GM12878 (cell line): ENCODE data around the gene VWA7. TPM values are rescaled to one million over a fixed set of nuclear protein-coding genes. Genes with fewer than 3 reads are reported as not detected.

ENCODE experiments used
- ATAC-seq: fragments of 200-7000 bp; cut with Tn5 transposase; 3 replicates; pipeline ENCODE4 v1.9.1; 2020; ENCODE audit warnings: mild to moderate bottlenecking, moderate library complexity
- BruUV-seq: library from RNA; stranded (reverse); fragments of 400-500 nt; replicated peaks from 2 replicates; lab custom pipeline; 2021; lab: Mats Ljungman, UMichigan
- CTCF ChIA-PET: fragments of 300-600 bp; sonication (Branson Sonifier 250); formaldehyde crosslinking; extraction: SDS; loops from one replicate; lab custom pipeline; 2021; ENCODE audit warnings: inconsistent platforms; lab: Yijun Ruan, JAX
- POLR2A ChIA-PET: fragments of 350-600 bp; formaldehyde crosslinking; extraction: SDS; loops from one replicate; lab custom pipeline; 2021; ENCODE audit warnings: inconsistent platforms; lab: Charles Lee
- RAD21 ChIA-PET: fragments of 300-600 bp; sonication (Branson Sonifier 250); formaldehyde crosslinking; loops from one replicate; lab custom pipeline; 2023; ENCODE audit warnings: antibody characterized with exemption; ENCODE audit not compliant: unreplicated experiment; lab: Charles Lee
- SMC1A ChIA-PET: fragments of 300-600 bp; sonication (Branson Sonifier 250); formaldehyde crosslinking; loops from one replicate; lab custom pipeline; 2023; ENCODE audit not compliant: unreplicated experiment, uncharacterized antibody; lab: Charles Lee
- DNase-seq: peaks from one replicate; pipeline ENCODE4 v3.0.0-alpha.2; 2011; ENCODE audit warnings: low read depth, low spot score
- FAIRE-seq: peaks from 3 replicates; lab custom pipeline; 2011; peaks lifted over from hg19 to GRCh38; lab: Jason Lieb, UNC
- H2AFZ ChIP-seq: 2 replicates; pipeline ENCODE4 v1.6.0; 2011; ENCODE audit warnings: low read depth, low read length, control low read depth; ENCODE audit not compliant: control insufficient read depth
- H3K27ac ChIP-seq: 2 replicates; pipeline ENCODE4 v1.5.1; 2011; ENCODE audit warnings: control low read depth; ENCODE audit not compliant: control insufficient read depth, insufficient read depth
- H3K27me3 ChIP-seq, 2 experiments: replicated peaks in 1 of 2; 2 replicates each; pipeline versions ENCODE4 v1.6.0 to v1.6.1; 2011; ENCODE audit warnings: low read length in 1 of 2; ENCODE audit not compliant: control insufficient read depth in 2 of 2, insufficient read depth in 2 of 2
- H3K36me3 ChIP-seq, 2 experiments: 2 replicates each; pipeline ENCODE4 v1.5.1; 2011; ENCODE audit warnings: low read length in 1 of 2; ENCODE audit not compliant: control insufficient read depth in 2 of 2, insufficient read depth in 2 of 2
- H3K4me1 ChIP-seq: 2 replicates; pipeline ENCODE4 v1.6.1; 2011; ENCODE audit warnings: mild to moderate bottlenecking, low read length, moderate library complexity, mixed read lengths; ENCODE audit not compliant: control insufficient read depth, insufficient read depth
- H3K4me2 ChIP-seq: 2 replicates; pipeline ENCODE4 v1.6.0; 2011; ENCODE audit warnings: control low read depth; ENCODE audit not compliant: control insufficient read depth, insufficient read depth
- H3K4me3 ChIP-seq: fragments of 200-600 bp; sonication (generic); 2 replicates; pipeline ENCODE4 v1.5.1; 2016
- H3K79me2 ChIP-seq: 2 replicates; pipeline ENCODE4 v1.6.0; 2011; ENCODE audit warnings: low read length; ENCODE audit not compliant: control insufficient read depth, insufficient read depth
- H3K9ac ChIP-seq: 2 replicates; pipeline ENCODE4 v1.8.0; 2011; ENCODE audit warnings: low read length, control low read depth, mixed read lengths; ENCODE audit not compliant: control insufficient read depth, insufficient read depth
- H3K9me3 ChIP-seq: replicated peaks from 3 replicates; pipeline ENCODE4 v1.5.1; 2011; ENCODE audit warnings: mild to moderate bottlenecking, low read length; ENCODE audit not compliant: control insufficient read depth, insufficient read depth
- H4K20me1 ChIP-seq: 2 replicates; pipeline ENCODE4 v1.6.0; 2011; ENCODE audit not compliant: control insufficient read depth, insufficient read depth
- SMARCA5 ChIP-seq: fragments of 450-650 bp; IDR thresholded peaks from 2 replicates; pipeline ENCODE4 v1.6.1; 2017; ENCODE audit warnings: mild to moderate bottlenecking
- STAT3 ChIP-seq: IDR thresholded peaks from 2 replicates; pipeline ENCODE4 v1.6.1; 2011; ENCODE audit warnings: low read depth, low read length, improper control_type of control experiment
- ZNF207 ChIP-seq: fragments of 450-650 bp; IDR thresholded peaks from 2 replicates; pipeline ENCODE4 v1.6.1; 2014; ENCODE audit warnings: antibody characterized with exemption, mild to moderate bottlenecking, borderline replicate concordance
- WGBS: methylation state at CpG from one replicate; pipeline ENCODE4 v1.1.6; 2016; ENCODE audit warnings: low lambda C conversion rate; ENCODE audit not compliant: insufficient replicate concordance, insufficient coverage; ENCODE audit errors: missing lambda C conversion rate; 5-methylcytosine and 5-hydroxymethylcytosine counted together
- in situ Hi-C: fragments of 300-500 bp; cut with MboI; formaldehyde crosslinking; loops from 9 replicates; pipeline ENCODE4 v1.14.3; 2018; ENCODE audit warnings: mixed read lengths
- intact Hi-C: fragments of 100-400 bp; cut with micrococcal nuclease; formaldehyde crosslinking; loops from one replicate; pipeline ENCODE4 v1.14.2; 2022; ENCODE audit not compliant: unreplicated experiment
- polyA plus RNA-seq, 11 experiments: library from polyadenylated mRNA; depleted of rRNA in 4 of 11; unstranded in 6 of 11; stranded (reverse) in 5 of 11; fragments of >200 nt; fragmentation: Nextera tagmentation in 4 of 11; fragmentation: Illumina TruSeq in 1 of 11; extraction: Ambion mirVana in 4 of 11; extraction: Trizol in 1 of 11; gene quantifications; 1 replicate in 1 of 11; 2 replicates in 10 of 11; pipeline versions ENCODE4 v1.2.1 to v1.2.3, GENCODE V29; 2011 to 2016; ENCODE audit warnings: inconsistent platforms in 2 of 11, missing spikeins in 2 of 11, low read depth in 1 of 11
- total RNA-seq, 4 experiments: library from RNA; depleted of rRNA in 3 of 4; stranded (reverse); fragments of >200 nt in 3 of 4; fragmentation: Illumina TruSeq in 1 of 4; extraction: Trizol in 1 of 4; gene quantifications; 2 replicates each; pipeline versions ENCODE4 v1.2.1 to v1.2.3, GENCODE V29; 2013 to 2021
- TF ChIP-seq, protein P1 (sequence below): fragments of 450-650 bp; conservative IDR thresholded peaks from 2 replicates; pipeline ENCODE4 v1.6.1; 2017; ENCODE audit warnings: mild to moderate bottlenecking, moderate library complexity
- TF ChIP-seq, protein P2 (sequence below): IDR thresholded peaks from 2 replicates; pipeline ENCODE4 v1.6.1; 2011; ENCODE audit warnings: mild to moderate bottlenecking, low read depth, low read length, moderate library complexity; ENCODE audit not compliant: insufficient replicate concordance

Gene VWA7
- total and polyA plus RNA-seq, 10 of the 15 experiments (the other 5 are each of a cell fraction or from before 2014, with no cell fraction given) = 0.11 to 3.1 (median 1.2) TPM; not detected in 1

DNA sequence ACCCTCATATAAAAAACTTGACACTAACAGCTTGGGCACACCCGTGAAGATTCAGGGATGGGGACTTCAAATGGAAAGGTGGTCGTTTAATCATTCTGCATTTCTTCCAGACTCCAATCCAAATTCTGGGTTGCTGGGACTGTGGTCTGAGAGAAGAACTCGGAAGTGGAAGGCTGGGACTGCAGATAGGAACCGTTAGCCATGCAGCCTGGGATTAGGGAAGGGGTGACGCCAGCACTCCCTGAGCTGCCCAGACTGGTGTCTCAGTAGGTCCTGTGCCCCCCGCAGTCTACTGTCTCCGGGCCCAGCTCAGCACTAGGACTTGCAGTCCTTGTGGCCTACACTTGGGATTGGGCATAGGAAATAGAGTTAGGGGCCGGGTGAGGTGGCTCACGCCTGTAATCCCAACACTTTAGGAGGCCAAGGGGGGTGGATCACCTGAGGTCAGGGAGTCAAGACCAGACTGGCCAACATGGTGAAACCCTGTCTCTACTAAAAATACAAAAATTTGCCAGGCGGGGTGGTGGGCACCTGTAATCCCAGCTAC, 40.3 kb downstream of the VWA7 start:
- WGBS = 18% methylated on average over 10 of the region's 10 CpGs
- Histone ChIP-seq H3K79me2 (peaks cover 51% of the 10 kb centered on the region), H3K9ac (peak overlapping the region; percentile 98)

More for the DNA sequence above, 40.3 kb downstream of the VWA7 start:
- in situ Hi-C loops = no loop called here
- FAIRE-seq (no peak), ATAC-seq (no peak), DNase-seq (no peak)
- ChIA-PET POLR2A (interaction anchor here (0.6 to 9.7 kb wide), 22 partner anchors 10 to 440 kb away, joined by 3 to 158 read pairs (median 5); partner anchors contain the start of genes ABHD16A, BAG6, C6orf47 and DDX39B), SMC1A (interaction anchor here (0.8 to 6.3 kb wide), 14 partner anchors 8 to 186 kb away, joined by 3 to 45 read pairs (median 6); partner anchors contain the start of genes ABHD16A, DDAH2, HSPA1B and LSM2), RAD21 (interaction anchor here (0.6 to 6.0 kb wide), 14 partner anchors 7 to 459 kb away, joined by 3 to 53 read pairs (median 6); partner anchors contain the start of genes ABHD16A, C6orf47, DDAH2 and HSPA1A), CTCF (interaction anchor here (0.6 to 15.8 kb wide), 14 partner anchors 8 to 185 kb away, joined by 3 to 208 read pairs (median 3); partner anchors contain the start of genes AIF1, DDAH2 and LY6G5C)
- no peaks in the 10 kb centered on the region for H3K9me3 ChIP-seq
- H3K36me3 ChIP-seq = peaks cover 6 to 12% of the 10 kb centered on the region in 2 experiments; a peak in 3 of 4 replicates
- TF ChIP-seq SMARCA5 = no peak
- TF ChIP-seq, protein P1, sequence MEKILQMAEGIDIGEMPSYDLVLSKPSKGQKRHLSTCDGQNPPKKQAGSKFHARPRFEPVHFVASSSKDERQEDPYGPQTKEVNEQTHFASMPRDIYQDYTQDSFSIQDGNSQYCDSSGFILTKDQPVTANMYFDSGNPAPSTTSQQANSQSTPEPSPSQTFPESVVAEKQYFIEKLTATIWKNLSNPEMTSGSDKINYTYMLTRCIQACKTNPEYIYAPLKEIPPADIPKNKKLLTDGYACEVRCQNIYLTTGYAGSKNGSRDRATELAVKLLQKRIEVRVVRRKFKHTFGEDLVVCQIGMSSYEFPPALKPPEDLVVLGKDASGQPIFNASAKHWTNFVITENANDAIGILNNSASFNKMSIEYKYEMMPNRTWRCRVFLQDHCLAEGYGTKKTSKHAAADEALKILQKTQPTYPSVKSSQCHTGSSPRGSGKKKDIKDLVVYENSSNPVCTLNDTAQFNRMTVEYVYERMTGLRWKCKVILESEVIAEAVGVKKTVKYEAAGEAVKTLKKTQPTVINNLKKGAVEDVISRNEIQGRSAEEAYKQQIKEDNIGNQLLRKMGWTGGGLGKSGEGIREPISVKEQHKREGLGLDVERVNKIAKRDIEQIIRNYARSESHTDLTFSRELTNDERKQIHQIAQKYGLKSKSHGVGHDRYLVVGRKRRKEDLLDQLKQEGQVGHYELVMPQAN = no peak
- TF ChIP-seq, protein P2, sequence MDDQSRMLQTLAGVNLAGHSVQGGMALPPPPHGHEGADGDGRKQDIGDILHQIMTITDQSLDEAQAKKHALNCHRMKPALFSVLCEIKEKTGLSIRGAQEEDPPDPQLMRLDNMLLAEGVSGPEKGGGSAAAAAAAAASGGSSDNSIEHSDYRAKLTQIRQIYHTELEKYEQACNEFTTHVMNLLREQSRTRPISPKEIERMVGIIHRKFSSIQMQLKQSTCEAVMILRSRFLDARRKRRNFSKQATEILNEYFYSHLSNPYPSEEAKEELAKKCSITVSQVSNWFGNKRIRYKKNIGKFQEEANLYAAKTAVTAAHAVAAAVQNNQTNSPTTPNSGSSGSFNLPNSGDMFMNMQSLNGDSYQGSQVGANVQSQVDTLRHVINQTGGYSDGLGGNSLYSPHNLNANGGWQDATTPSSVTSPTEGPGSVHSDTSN = no peak
- 0 out of 2 replicates have a peak, but pooled peaks have one; percentile 34 for TF ChIP-seq ZNF207
- TF ChIP-seq STAT3 = no peak
- intact Hi-C loops = loop anchor here (5.0 kb wide), 1 partner anchor 70 kb away; the partner anchor contains the start of genes CSNK2B and LY6G5B
- 0 out of 2 replicates have a peak, but pooled peaks cover 4% of the 10 kb centered on the region for H4K20me1 ChIP-seq
- H3K4me2 ChIP-seq = peak overlapping the region; percentile 73
- peaks cover 28% of the 10 kb centered on the region for H3K4me1 ChIP-seq
- peak overlapping the region; percentile 100 for H3K4me3 ChIP-seq
- peak overlapping the region; percentile 99 for H3K27ac ChIP-seq
- BruUV-seq = no TSS peak
- peak overlapping the region; percentile 69 for H2AFZ ChIP-seq
- H3K27me3 ChIP-seq = no peaks in the 10 kb centered on the region
